Tibial nerve (tissue), 4 donors: ENCODE results near the gene STAT5B.

Experiments used
- EP300 ChIP-seq, 2 donors: sonication (generic); formaldehyde crosslinking; IDR thresholded peaks; one replicate each; pipeline ENCODE4 v1.6.1; 2017; ENCODE audit warnings: antibody characterized with exemption in 2 of 2, mild to moderate bottlenecking in 1 of 2
- TF ChIP-seq, protein P1 (sequence below), 5 experiments: fragments of 200-600 bp in 3 of 5; fragments of 450-650 bp in 2 of 5; sonication (generic) in 3 of 5; IDR thresholded peaks; one replicate each; pipeline ENCODE4 v1.5.1; 2016 to 2019; ENCODE audit warnings: antibody characterized with exemption in 5 of 5, mild to moderate bottlenecking in 3 of 5, moderate library complexity in 2 of 5

DNA sequence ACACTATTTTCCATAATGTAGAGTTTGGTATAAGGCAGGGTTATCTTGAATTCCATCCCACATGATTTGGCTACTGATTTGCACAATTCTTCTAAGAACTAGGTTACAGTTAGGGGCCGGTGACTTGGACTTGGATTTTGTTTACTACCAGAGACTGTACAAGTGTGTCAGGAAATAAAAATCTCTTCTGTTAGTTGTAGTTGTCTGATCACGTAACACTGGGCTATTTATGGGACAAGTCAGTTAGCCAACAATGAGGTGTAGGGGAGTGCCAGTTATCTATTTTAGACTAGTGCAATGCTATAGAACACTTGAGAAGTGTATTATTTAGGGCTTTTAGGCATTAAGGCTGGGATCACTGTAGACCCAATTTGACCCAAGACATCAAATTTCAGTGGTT is 42.2 kb downstream of the STAT5B start:
- TF ChIP-seq, protein P1, sequence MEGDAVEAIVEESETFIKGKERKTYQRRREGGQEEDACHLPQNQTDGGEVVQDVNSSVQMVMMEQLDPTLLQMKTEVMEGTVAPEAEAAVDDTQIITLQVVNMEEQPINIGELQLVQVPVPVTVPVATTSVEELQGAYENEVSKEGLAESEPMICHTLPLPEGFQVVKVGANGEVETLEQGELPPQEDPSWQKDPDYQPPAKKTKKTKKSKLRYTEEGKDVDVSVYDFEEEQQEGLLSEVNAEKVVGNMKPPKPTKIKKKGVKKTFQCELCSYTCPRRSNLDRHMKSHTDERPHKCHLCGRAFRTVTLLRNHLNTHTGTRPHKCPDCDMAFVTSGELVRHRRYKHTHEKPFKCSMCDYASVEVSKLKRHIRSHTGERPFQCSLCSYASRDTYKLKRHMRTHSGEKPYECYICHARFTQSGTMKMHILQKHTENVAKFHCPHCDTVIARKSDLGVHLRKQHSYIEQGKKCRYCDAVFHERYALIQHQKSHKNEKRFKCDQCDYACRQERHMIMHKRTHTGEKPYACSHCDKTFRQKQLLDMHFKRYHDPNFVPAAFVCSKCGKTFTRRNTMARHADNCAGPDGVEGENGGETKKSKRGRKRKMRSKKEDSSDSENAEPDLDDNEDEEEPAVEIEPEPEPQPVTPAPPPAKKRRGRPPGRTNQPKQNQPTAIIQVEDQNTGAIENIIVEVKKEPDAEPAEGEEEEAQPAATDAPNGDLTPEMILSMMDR (IDR thresholded peaks at IDR 0.05) = no peak
- TF ChIP-seq EP300 (IDR thresholded peaks at IDR 0.05) = no peak
